SK-N-SH (cell line): Measurements from ENCODE around the gene PCDHGC5. TPM values are rescaled to one million over a fixed set of nuclear protein-coding genes. Genes with fewer than 3 reads are reported as not detected.
A peak's percentile ranks its signal among the peaks of the same experiment; 100 is the strongest.

Experiments
- CTCF ChIA-PET: fragments of 300-600, 350-600 bp; formaldehyde crosslinking; extraction: SDS; loops from one replicate; lab custom pipeline; 2021; lab: Yijun Ruan, JAX
- POLR2A ChIA-PET: fragments of 350-600 bp; sonication (Branson Sonifier 250); formaldehyde crosslinking; extraction: SDS; loops from one replicate; lab custom pipeline; 2020; ENCODE audit warnings: antibody characterized with exemption, inconsistent platforms; lab: Yijun Ruan, JAX
- DNase-seq: peaks from one replicate; pipeline ENCODE4 v3.0.0; 2012
- H2AFZ ChIP-seq: fragments of 200-600 bp; sonication (generic); 2 replicates; pipeline ENCODE4 v1.8.1; 2016; ENCODE audit warnings: antibody characterized with exemption, mild to moderate bottlenecking, low read depth
- H3F3A ChIP-seq: fragments of 200-600 bp; sonication (generic); replicated peaks from 2 replicates; pipeline ENCODE3; 2016; ENCODE audit warnings: antibody characterized with exemption, mild to moderate bottlenecking; ENCODE audit not compliant: insufficient read depth
- H3K27ac ChIP-seq, 2 experiments: fragments of 200-500 bp in 1 of 2; fragments of 200-600 bp in 1 of 2; sonication (Bioruptor generic) in 1 of 2; sonication (generic), shearing (Covaris generic) in 1 of 2; 2 replicates each; pipeline versions ENCODE4 v1.5.1 to v1.6.1; 2014 to 2016; ENCODE audit warnings: low read depth in 2 of 2, inconsistent platforms in 1 of 2, low read length in 1 of 2, mild to moderate bottlenecking in 1 of 2, mixed read lengths in 1 of 2
- H3K27me3 ChIP-seq: fragments of 200-600 bp; sonication (generic), shearing (Covaris generic); 2 replicates; pipeline ENCODE4 v1.6.1; 2016; ENCODE audit warnings: mixed run types; ENCODE audit not compliant: insufficient read depth
- H3K36me3 ChIP-seq, 2 experiments: fragments of 200-500 bp in 1 of 2; fragments of 200-600 bp in 1 of 2; sonication (Bioruptor generic) in 1 of 2; sonication (generic) in 1 of 2; replicated peaks in 1 of 2; 2 replicates each; pipeline versions ENCODE3 to v1.5.1; 2014 to 2016; ENCODE audit warnings: low read length in 1 of 2, mild to moderate bottlenecking in 1 of 2; ENCODE audit not compliant: insufficient read depth in 2 of 2, control insufficient read depth in 1 of 2
- H3K4me1 ChIP-seq, 2 experiments: fragments of 200-500 bp in 1 of 2; fragments of 200-600 bp in 1 of 2; sonication (Bioruptor generic) in 1 of 2; sonication (generic), shearing (Covaris generic) in 1 of 2; 2 replicates each; pipeline versions ENCODE4 v1.5.1 to v1.6.1; 2014 to 2016; ENCODE audit warnings: low read depth in 1 of 2, low read length in 1 of 2, mixed run types in 1 of 2; ENCODE audit not compliant: insufficient read depth in 2 of 2, control insufficient read depth in 1 of 2
- H3K4me2 ChIP-seq: fragments of 200-600 bp; sonication (generic), shearing (Covaris generic); 2 replicates; pipeline ENCODE4 v1.6.1; 2017; ENCODE audit warnings: mixed run types
- H3K4me3 ChIP-seq, 2 experiments: fragments of 200-500 bp in 1 of 2; fragments of 200-600 bp in 1 of 2; sonication (Bioruptor generic) in 1 of 2; sonication (generic), shearing (Covaris generic) in 1 of 2; 2 replicates each; pipeline versions ENCODE4 v1.5.1 to v1.8.1; 2014 to 2016; ENCODE audit warnings: low read depth in 2 of 2, inconsistent platforms in 1 of 2, low read length in 1 of 2, mild to moderate bottlenecking in 1 of 2, mixed read lengths in 1 of 2, moderate library complexity in 1 of 2
- H3K79me2 ChIP-seq: fragments of 200-600 bp; sonication (generic); 2 replicates; pipeline ENCODE4 v1.8.1; 2017; ENCODE audit warnings: mild to moderate bottlenecking; ENCODE audit not compliant: insufficient read depth
- H3K9ac ChIP-seq: fragments of 200-600 bp; sonication (generic); 2 replicates; pipeline ENCODE4 v1.6.1; 2017; ENCODE audit warnings: mixed run types
- H3K9me2 ChIP-seq: fragments of 200-600 bp; sonication (generic); 2 replicates; pipeline ENCODE4 v1.6.1; 2017; ENCODE audit warnings: mixed run types
- H3K9me3 ChIP-seq: fragments of 200-600 bp; sonication (generic); 2 replicates; pipeline ENCODE4 v1.6.1; 2017; ENCODE audit warnings: mixed run types, mild to moderate bottlenecking, moderate library complexity
- H4K20me1 ChIP-seq: fragments of 200-600 bp; sonication (generic); 2 replicates; pipeline ENCODE4 v1.6.1; 2017; ENCODE audit warnings: mild to moderate bottlenecking, mixed run types; ENCODE audit not compliant: insufficient read depth
- CHD2 ChIP-seq: fragments of 150-350 bp; IDR thresholded peaks from 2 replicates; pipeline ENCODE4 v1.6.1; 2018; ENCODE audit warnings: low read length; ENCODE audit not compliant: partially characterized antibody
- ELF1 ChIP-seq: IDR thresholded peaks from 2 replicates; pipeline ENCODE4 v1.4.0; 2012
- EP300 ChIP-seq, 2 experiments: IDR thresholded peaks; 2 replicates each; pipeline versions ENCODE4 v1.4.0 to v1.6.1; 2012; ENCODE audit warnings: borderline replicate concordance in 1 of 2, low read depth in 1 of 2, low read length in 1 of 2
- FOSL2 ChIP-seq: IDR thresholded peaks from 2 replicates; pipeline ENCODE4 v1.4.0; 2012; ENCODE audit warnings: low read depth, mild to moderate bottlenecking, moderate library complexity, borderline replicate concordance
- GABPA ChIP-seq: IDR thresholded peaks from 2 replicates; pipeline ENCODE4 v1.4.0; 2012; ENCODE audit warnings: low read depth, mild to moderate bottlenecking
- GATA2 ChIP-seq: sonication (generic); formaldehyde crosslinking; IDR thresholded peaks from 2 replicates; pipeline ENCODE4 v1.5.0; 2020; ENCODE audit warnings: mild to moderate bottlenecking, missing genetic modification reagents
- JUND ChIP-seq: IDR thresholded peaks from 2 replicates; pipeline ENCODE4 v1.4.0; 2012
- MXI1 ChIP-seq: IDR thresholded peaks from 2 replicates; pipeline ENCODE4 v1.6.1; 2012; ENCODE audit warnings: mild to moderate bottlenecking, low read depth, low read length, improper control_type of control experiment
- NRF1 ChIP-seq: IDR thresholded peaks from 2 replicates; pipeline ENCODE4 v1.6.1; 2012; ENCODE audit warnings: low read depth, mild to moderate bottlenecking, low read length
- POLR2AphosphoS5 ChIP-seq: IDR thresholded peaks from 2 replicates; pipeline ENCODE4 v1.6.1; 2012; ENCODE audit warnings: low read depth, low read length
- REST ChIP-seq: IDR thresholded peaks from 2 replicates; pipeline ENCODE4 v1.6.1; 2012; ENCODE audit warnings: mild to moderate bottlenecking, low read depth, low read length, moderate library complexity
- SMC3 ChIP-seq: IDR thresholded peaks from 2 replicates; pipeline ENCODE4 v1.6.1; 2012; ENCODE audit warnings: low read depth, low read length, improper control_type of control experiment
- TCF12 ChIP-seq: IDR thresholded peaks from 2 replicates; pipeline ENCODE4 v1.4.0; 2012
- TEAD4 ChIP-seq: IDR thresholded peaks from 2 replicates; pipeline ENCODE4 v1.4.0; 2012; ENCODE audit warnings: mild to moderate bottlenecking, borderline replicate concordance; ENCODE audit not compliant: insufficient read depth
- USF1 ChIP-seq: IDR thresholded peaks from 2 replicates; pipeline ENCODE4 v1.4.0; 2012; ENCODE audit warnings: low read depth, borderline replicate concordance
- YY1 ChIP-seq: IDR thresholded peaks from 2 replicates; pipeline ENCODE4 v1.4.0; 2012; ENCODE audit warnings: low read depth, mild to moderate bottlenecking
- ZBTB33 ChIP-seq: IDR thresholded peaks from 2 replicates; pipeline ENCODE4 v1.4.0; 2012; ENCODE audit warnings: low read depth, borderline replicate concordance
- WGBS: methylation state at CpG from one replicate; pipeline ENCODE4 v1.1.6; 2017; ENCODE audit warnings: low lambda C conversion rate; 5-methylcytosine and 5-hydroxymethylcytosine counted together
- polyA plus RNA-seq, 3 experiments: library from polyadenylated mRNA; depleted of rRNA; stranded (reverse); fragments of >200 nt; gene quantifications; 2 replicates each; pipeline ENCODE4 v1.2.3, GENCODE V29; 2012

Gene PCDHGC5
- polyA plus RNA-seq, 1 of the 3 experiments (the other 2 are of a cell fraction): 2.0 TPM

- TF ChIP-seq EP300 (IDR thresholded peaks at IDR 0.05; ENCODE audit: borderline replicate concordance in 1 of 2, low read depth in 1 of 2, low read length in 1 of 2) (no peak), GABPA (0 out of 2 replicates have a peak, but pooled peaks have one; percentile 3), REST (peak; percentile 49; the same call in 1 of the 2 replicates), ELF1 (peak; percentile 23; the same call in 1 of the 2 replicates), SMC3 (no peak)
Measured at GRCh38 chr5:141476132-141476911, 12.6 kb upstream of the PCDHGC5 start (continued).

- H3K4me1 ChIP-seq: peaks cover 6 to 34% of the 10 kb centered on the region in 2 experiments; a peak in 3 of 4 replicates
- H4K20me1 ChIP-seq: peaks cover 47% of the 10 kb centered on the region
- H3K79me2 ChIP-seq: peaks cover 57% of the 10 kb centered on the region
- peak overlapping the region; percentile 97 for H3K4me2 ChIP-seq
- H3K27me3 ChIP-seq: no peaks in the 10 kb centered on the region
- H3F3A ChIP-seq: peaks cover 25% of the 10 kb centered on the region
- H3K36me3 ChIP-seq: peaks cover 0 to 36% of the 10 kb centered on the region in 2 experiments
- 29% methylated on average over 15 of the region's 24 CpGs for WGBS
- no peak for TF ChIP-seq GATA2
- TF ChIP-seq TEAD4: no peak
- no peak for TF ChIP-seq CHD2
- TF ChIP-seq POLR2AphosphoS5: no peak
- H3K4me3 ChIP-seq: peak overlapping the region; percentile 82 to 85
- no peak overlapping the region for H2AFZ ChIP-seq
- no peaks in the 10 kb centered on the region for H3K9me3 ChIP-seq
- H3K9me2 ChIP-seq: no peaks in the 10 kb centered on the region
- peak; percentile 7 for DNase-seq
- peak overlapping the region; percentile 92 to 94; a peak in 3 of 4 replicates for H3K27ac ChIP-seq
- peak overlapping the region; percentile 83 for H3K9ac ChIP-seq
- ChIA-PET POLR2A (interaction anchor here (1.4 to 1.9 kb wide), 5 partner anchors 8 to 80 kb away, joined by 6 to 14 read pairs (median 12); partner anchors contain the start of gene PCDHGC4), CTCF (interaction anchor here (1.0 to 8.6 kb wide), 12 partner anchors 8 to 158 kb away, joined by 3 to 117 read pairs (median 16); partner anchors contain the start of genes PCDHGA4, PCDHGC4 and TAF7)
Measured at GRCh38 chr5:141477044-141477575, 11.8 kb upstream of the PCDHGC5 start.

- peaks cover 64% of the 10 kb centered on the region for H3K79me2 ChIP-seq
- peak overlapping the region; percentile 82 to 85 for H3K4me3 ChIP-seq
- H2AFZ ChIP-seq: no peak overlapping the region
- peak; percentile 52 for DNase-seq
- H3K4me1 ChIP-seq: peaks cover 8 to 36% of the 10 kb centered on the region in 2 experiments; a peak in 3 of 4 replicates
- peak overlapping the region; percentile 97 for H3K4me2 ChIP-seq
- 29% methylated on average over 7 of the region's 13 CpGs for WGBS
- ChIA-PET POLR2A (no interaction called here), CTCF (interaction anchor here (0.8 to 8.6 kb wide), 11 partner anchors 9 to 437 kb away, joined by 3 to 117 read pairs (median 4); partner anchors contain the start of genes PCDHGA4 and TAF7)
- peaks cover 25% of the 10 kb centered on the region for H3F3A ChIP-seq
- H3K27me3 ChIP-seq: no peaks in the 10 kb centered on the region
- peaks cover 54% of the 10 kb centered on the region for H4K20me1 ChIP-seq
- H3K27ac ChIP-seq: peak overlapping the region in 1 of 2 experiments; percentile 92; a peak in 1 of 4 replicates
- no peaks in the 10 kb centered on the region for H3K9me3 ChIP-seq
- peak overlapping the region; percentile 83; the same call in 1 of the 2 replicates for H3K9ac ChIP-seq
- no peaks in the 10 kb centered on the region for H3K9me2 ChIP-seq
- H3K36me3 ChIP-seq: peaks cover 0 to 42% of the 10 kb centered on the region in 2 experiments
- TF ChIP-seq USF1 (no peak), ZBTB33 (no peak), NRF1 (no peak), YY1 (no peak), MXI1 (no peak), FOSL2 (no peak), ELF1 (no peak), TEAD4 (no peak), SMC3 (no peak), TCF12 (no peak), JUND (no peak)
Measured at GRCh38 chr5:141477815-141478214, 11.1 kb upstream of the PCDHGC5 start.
